ENCODE data around the gene TMEM161B.
"Not testable (repeated sequence)": the region's sequence is repeated elsewhere in the genome, so short reads cannot be mapped to it uniquely, and the experiment has no call there.

TMEM161B gene

GRCh38 chr5:88245241-88245892 is 23.3 kb downstream of the TMEM161B start:
- no peak overlapping the region for H3K9ac ChIP-seq (ENCODE audit: low read depth, low read length, poor library complexity, severe bottlenecking)
- H3F3A ChIP-seq (ENCODE audit: low read depth): 0 out of 2 replicates have a peak, but pooled peaks cover 4% of the 10 kb centered on the region
- H3K4me3 ChIP-seq (ENCODE audit: low read length, poor library complexity, severe bottlenecking): no peak overlapping the region
- 0 out of 2 replicates have a peak, but pooled peaks cover under 1% of the 10 kb centered on the region for H3K36me3 ChIP-seq (ENCODE audit: insufficient read depth, low read length)
- TF ChIP-seq EZH2phosphoT487 (IDR thresholded peaks at IDR 0.05; ENCODE audit: borderline replicate concordance): no peak
- TF ChIP-seq, protein P1, sequence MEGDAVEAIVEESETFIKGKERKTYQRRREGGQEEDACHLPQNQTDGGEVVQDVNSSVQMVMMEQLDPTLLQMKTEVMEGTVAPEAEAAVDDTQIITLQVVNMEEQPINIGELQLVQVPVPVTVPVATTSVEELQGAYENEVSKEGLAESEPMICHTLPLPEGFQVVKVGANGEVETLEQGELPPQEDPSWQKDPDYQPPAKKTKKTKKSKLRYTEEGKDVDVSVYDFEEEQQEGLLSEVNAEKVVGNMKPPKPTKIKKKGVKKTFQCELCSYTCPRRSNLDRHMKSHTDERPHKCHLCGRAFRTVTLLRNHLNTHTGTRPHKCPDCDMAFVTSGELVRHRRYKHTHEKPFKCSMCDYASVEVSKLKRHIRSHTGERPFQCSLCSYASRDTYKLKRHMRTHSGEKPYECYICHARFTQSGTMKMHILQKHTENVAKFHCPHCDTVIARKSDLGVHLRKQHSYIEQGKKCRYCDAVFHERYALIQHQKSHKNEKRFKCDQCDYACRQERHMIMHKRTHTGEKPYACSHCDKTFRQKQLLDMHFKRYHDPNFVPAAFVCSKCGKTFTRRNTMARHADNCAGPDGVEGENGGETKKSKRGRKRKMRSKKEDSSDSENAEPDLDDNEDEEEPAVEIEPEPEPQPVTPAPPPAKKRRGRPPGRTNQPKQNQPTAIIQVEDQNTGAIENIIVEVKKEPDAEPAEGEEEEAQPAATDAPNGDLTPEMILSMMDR (conservative IDR thresholded peaks at IDR 0.05; ENCODE audit: low read length): no peak
- peaks cover 6% of the 10 kb centered on the region for H4K20me1 ChIP-seq (ENCODE audit: insufficient read depth, low read length, poor library complexity, severe bottlenecking)
- peaks cover 31% of the 10 kb centered on the region for H3K4me1 ChIP-seq (ENCODE audit: insufficient read depth, low read length, poor library complexity, severe bottlenecking)
- H3K79me2 ChIP-seq (ENCODE audit: insufficient read depth, low read length): peaks cover 89% of the 10 kb centered on the region
- no peak overlapping the region for H3K4me2 ChIP-seq (ENCODE audit: low read depth, low read length, poor library complexity, severe bottlenecking)
- H2AFZ ChIP-seq (ENCODE audit: low read length): no peak overlapping the region
- no peaks in the 10 kb centered on the region for H3K27me3 ChIP-seq (ENCODE audit: insufficient read depth, low read length, poor library complexity, severe bottlenecking)
- H3K9me2 ChIP-seq (replicated peaks; ENCODE audit: low read depth, low read length): no peaks in the 10 kb centered on the region
- H3K9me3 ChIP-seq (ENCODE audit: insufficient read depth, low read depth, low read length): no peaks in the 10 kb centered on the region

DNA sequence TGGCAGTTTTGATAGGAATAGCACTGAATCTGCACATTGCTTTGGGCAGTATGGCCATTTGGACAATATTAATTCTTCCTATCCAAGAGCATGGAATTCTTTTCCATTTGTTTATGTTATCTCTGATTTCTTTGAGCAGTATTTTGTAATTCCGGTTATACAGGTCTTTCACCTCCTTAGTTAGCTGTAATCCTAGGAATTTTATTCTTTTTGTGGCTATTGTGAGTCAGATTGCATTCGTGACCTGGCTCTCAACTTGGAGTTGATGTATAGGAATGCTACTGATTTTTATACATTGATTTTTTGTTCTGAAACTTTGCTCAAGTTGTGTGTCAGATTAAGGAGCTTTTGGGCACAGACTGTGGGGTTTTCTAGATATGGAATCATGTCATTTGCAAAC is 24.0 kb downstream of the TMEM161B start:
- H3K9ac ChIP-seq (ENCODE audit: low read depth, low read length, poor library complexity, severe bottlenecking): no peak overlapping the region
- TF ChIP-seq EZH2phosphoT487 (IDR thresholded peaks at IDR 0.05; ENCODE audit: borderline replicate concordance): no peak
- TF ChIP-seq, protein P1 (conservative IDR thresholded peaks at IDR 0.05; ENCODE audit: low read length): no peak
- no peaks in the 10 kb centered on the region for H3K9me2 ChIP-seq (replicated peaks; ENCODE audit: low read depth, low read length)
- H3K79me2 ChIP-seq (ENCODE audit: insufficient read depth, low read length): peaks cover 89% of the 10 kb centered on the region
- H3K36me3 ChIP-seq (ENCODE audit: insufficient read depth, low read length): peaks cover 7% of the 10 kb centered on the region
- H4K20me1 ChIP-seq (ENCODE audit: insufficient read depth, low read length, poor library complexity, severe bottlenecking): peaks cover 4% of the 10 kb centered on the region
- H3K4me3 ChIP-seq (ENCODE audit: low read length, poor library complexity, severe bottlenecking): no peak overlapping the region
- peaks cover 30% of the 10 kb centered on the region for H3K4me1 ChIP-seq (ENCODE audit: insufficient read depth, low read length, poor library complexity, severe bottlenecking)
- H3K4me2 ChIP-seq (ENCODE audit: low read depth, low read length, poor library complexity, severe bottlenecking): peak overlapping the region; percentile 65
- no peaks in the 10 kb centered on the region for H3K9me3 ChIP-seq (ENCODE audit: insufficient read depth, low read depth, low read length)
- no peak overlapping the region for H2AFZ ChIP-seq (ENCODE audit: low read length)
- H3F3A ChIP-seq (ENCODE audit: low read depth): 0 out of 2 replicates have a peak, but pooled peaks cover 4% of the 10 kb centered on the region
- H3K27me3 ChIP-seq (ENCODE audit: insufficient read depth, low read length, poor library complexity, severe bottlenecking): no peaks in the 10 kb centered on the region

DNA sequence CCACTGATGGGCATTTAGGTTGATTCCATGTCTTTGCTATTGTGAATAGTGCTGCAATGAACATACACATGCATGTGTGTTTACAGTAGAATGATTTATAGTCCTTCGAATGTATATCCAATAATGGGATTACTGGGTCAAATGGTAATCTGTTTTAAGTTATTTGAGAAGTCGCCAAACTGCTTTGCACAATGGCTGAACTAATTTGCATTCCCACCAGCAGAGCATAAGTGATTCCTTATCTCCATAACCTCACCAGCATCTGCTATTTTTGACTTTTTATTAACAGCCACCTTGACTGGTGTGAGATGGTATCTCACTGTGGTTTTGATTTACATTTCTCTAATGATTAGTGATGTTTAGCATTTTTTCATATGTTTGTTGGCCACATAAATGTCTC is 25.2 kb downstream of the TMEM161B start:
- peaks cover 17% of the 10 kb centered on the region for H3K36me3 ChIP-seq (ENCODE audit: insufficient read depth, low read length)
- H3K79me2 ChIP-seq (ENCODE audit: insufficient read depth, low read length): peaks cover 87% of the 10 kb centered on the region
- H3K27me3 ChIP-seq (ENCODE audit: insufficient read depth, low read length, poor library complexity, severe bottlenecking); H3K9me3 ChIP-seq (ENCODE audit: insufficient read depth, low read depth, low read length); H3K9me2 ChIP-seq (replicated peaks; ENCODE audit: low read depth, low read length); H4K20me1 ChIP-seq (ENCODE audit: insufficient read depth, low read length, poor library complexity, severe bottlenecking); H2AFZ ChIP-seq (ENCODE audit: low read length); H3F3A ChIP-seq (ENCODE audit: low read depth); H3K9ac ChIP-seq (ENCODE audit: low read depth, low read length, poor library complexity, severe bottlenecking): not testable (repeated sequence)
- peak overlapping the region; percentile 65 for H3K4me2 ChIP-seq (ENCODE audit: low read depth, low read length, poor library complexity, severe bottlenecking)
- H3K4me3 ChIP-seq (ENCODE audit: low read length, poor library complexity, severe bottlenecking): peak overlapping the region; percentile 19
- H3K4me1 ChIP-seq (ENCODE audit: insufficient read depth, low read length, poor library complexity, severe bottlenecking): peaks cover 23% of the 10 kb centered on the region

DNA sequence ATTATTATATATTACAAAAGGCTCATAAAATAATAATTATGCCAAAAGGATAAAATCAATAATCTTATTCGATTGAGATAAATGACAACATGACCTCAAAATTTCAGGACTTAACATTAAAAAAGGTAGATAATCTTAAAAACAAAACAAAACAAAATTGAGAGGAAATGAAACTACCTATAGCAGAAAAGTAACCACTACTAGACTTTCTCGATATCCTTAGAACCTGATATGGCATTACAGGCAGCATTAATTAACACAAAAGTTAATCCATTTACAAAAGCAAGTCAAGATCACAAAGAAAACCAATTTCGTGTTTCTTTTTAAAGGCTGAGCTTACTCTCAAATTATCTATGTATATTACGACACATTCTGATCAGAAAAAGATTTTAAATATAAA is 29.9 kb downstream of the TMEM161B start:
- Histone ChIP-seq H3K36me3 (ENCODE audit: insufficient read depth, low read length) (peaks cover 51% of the 10 kb centered on the region), H3K4me2 (ENCODE audit: low read depth, low read length, poor library complexity, severe bottlenecking) (no peak overlapping the region), H3F3A (ENCODE audit: low read depth) (0 out of 2 replicates have a peak, but pooled peaks cover under 1% of the 10 kb centered on the region), H3K9me3 (ENCODE audit: insufficient read depth, low read depth, low read length) (no peaks in the 10 kb centered on the region), H3K9me2 (replicated peaks; ENCODE audit: low read depth, low read length) (no peaks in the 10 kb centered on the region), H4K20me1 (ENCODE audit: insufficient read depth, low read length, poor library complexity, severe bottlenecking) (peaks cover 4% of the 10 kb centered on the region), H3K4me1 (ENCODE audit: insufficient read depth, low read length, poor library complexity, severe bottlenecking) (peaks cover 17% of the 10 kb centered on the region), H3K27me3 (ENCODE audit: insufficient read depth, low read length, poor library complexity, severe bottlenecking) (no peaks in the 10 kb centered on the region), H3K4me3 (ENCODE audit: low read length, poor library complexity, severe bottlenecking) (no peak overlapping the region), H3K9ac (ENCODE audit: low read depth, low read length, poor library complexity, severe bottlenecking) (no peak overlapping the region), H3K79me2 (ENCODE audit: insufficient read depth, low read length) (peaks cover 49% of the 10 kb centered on the region), H2AFZ (ENCODE audit: low read length) (no peak overlapping the region)
- TF ChIP-seq, protein P1 (conservative IDR thresholded peaks at IDR 0.05; ENCODE audit: low read length): no peak
